HCT116 (cell line): ENCODE results near the gene TDO2. TPM values are rescaled to one million over a fixed set of nuclear protein-coding genes. Genes with fewer than 3 reads are reported as not detected.

Experiments used
- ATAC-seq: fragments of 200-7000 bp; cut with Tn5 transposase; 2 replicates; pipeline ENCODE4 v1.9.1; 2020; ENCODE audit warnings: mild to moderate bottlenecking, moderate library complexity
- BruUV-seq: library from RNA; stranded (reverse); fragments of 400-500 nt; replicated peaks from 2 replicates; lab custom pipeline; 2021; lab: Mats Ljungman, UMichigan
- CTCF ChIA-PET: fragments of 300-600 bp; sonication (Branson Sonifier 250); formaldehyde crosslinking; loops from one replicate; lab custom pipeline; 2021; ENCODE audit warnings: antibody characterized with exemption; lab: Charles Lee
- POLR2A ChIA-PET: fragments of 300-600, 350-600 bp; sonication (Branson Sonifier 250); formaldehyde crosslinking; loops from one replicate; lab custom pipeline; 2021; ENCODE audit warnings: antibody characterized with exemption; lab: Charles Lee
- RAD21 ChIA-PET, 2 experiments: fragments of 300-600 bp; sonication (Branson Sonifier 250); formaldehyde crosslinking; loops; one replicate each; lab custom pipeline; 2023; ENCODE audit warnings: low total read pairs in 2 of 2; ENCODE audit not compliant: uncharacterized antibody in 2 of 2, unreplicated experiment in 2 of 2, low non-redundant PET in 1 of 2; lab: Charles Lee
- DNase-seq: peaks from one replicate; pipeline ENCODE4 v3.0.0-alpha.2; 2010; ENCODE audit warnings: low read depth, low spot score
- H2AFZ ChIP-seq: fragments of 200-600 bp; shearing (Covaris generic), sonication (generic); 2 replicates; pipeline ENCODE4 v1.6.1; 2017; ENCODE audit warnings: low read depth, mixed run types, mixed read lengths, antibody characterized with exemption, low read length; ENCODE audit not compliant: poor library complexity, severe bottlenecking
- H3K27ac ChIP-seq: 2 replicates; pipeline ENCODE4 v1.5.1; 2012; ENCODE audit warnings: low read depth, low read length
- H3K27me3 ChIP-seq: fragments of 200-600 bp; sonication (generic); 2 replicates; pipeline ENCODE4 v1.6.1; 2016; ENCODE audit warnings: mixed run types, low read length, mixed read lengths; ENCODE audit not compliant: insufficient read depth
- H3K36me3 ChIP-seq, 2 experiments: fragments of 200-500 bp in 1 of 2; fragments of 200-600 bp in 1 of 2; sonication (Bioruptor generic) in 1 of 2; sonication (generic) in 1 of 2; 2 replicates each; pipeline versions ENCODE4 v1.5.1 to v1.6.1; 2014 to 2016; ENCODE audit warnings: low read length in 2 of 2, inconsistent platforms in 1 of 2, mixed read lengths in 1 of 2, mixed run types in 1 of 2; ENCODE audit not compliant: insufficient read depth in 2 of 2, control insufficient read depth in 1 of 2
- H3K4me1 ChIP-seq, 2 experiments: fragments of 200-600 bp in 1 of 2; sonication (generic) in 1 of 2; 2 replicates each; pipeline versions ENCODE4 v1.5.1 to v1.6.1; 2012 to 2017; ENCODE audit warnings: low read length in 2 of 2, inconsistent platforms in 1 of 2, mild to moderate bottlenecking in 1 of 2, mixed read lengths in 1 of 2, mixed run types in 1 of 2, moderate library complexity in 1 of 2; ENCODE audit not compliant: insufficient read depth in 2 of 2, control insufficient read depth in 1 of 2
- H3K4me2 ChIP-seq: fragments of 200-600 bp; sonication (generic); 2 replicates; pipeline ENCODE4 v1.6.1; 2017; ENCODE audit warnings: mixed run types, low read length, mixed read lengths
- H3K4me3 ChIP-seq, 2 experiments: fragments of 200-600 bp in 1 of 2; sonication (generic) in 1 of 2; replicated peaks in 1 of 2; 2 replicates each; pipeline ENCODE4 v1.5.1; 2011 to 2016; ENCODE audit warnings: low read length in 2 of 2, control low read depth in 1 of 2, low read depth in 1 of 2, mild to moderate bottlenecking in 1 of 2, mixed read lengths in 1 of 2, mixed run types in 1 of 2
- H3K79me2 ChIP-seq: fragments of 200-600 bp; sonication (generic); 2 replicates; pipeline ENCODE4 v1.6.1; 2017; ENCODE audit warnings: mild to moderate bottlenecking, mixed run types, low read length, moderate library complexity, mixed read lengths; ENCODE audit not compliant: insufficient read depth
- H3K9ac ChIP-seq: fragments of 200-600 bp; sonication (generic); 2 replicates; pipeline ENCODE4 v1.6.1; 2016; ENCODE audit warnings: low read length, mixed read lengths
- H3K9me2 ChIP-seq: fragments of 200-600 bp; sonication (generic), shearing (Covaris generic); 2 replicates; pipeline ENCODE4 v1.6.1; 2017; ENCODE audit warnings: mixed run types, mild to moderate bottlenecking, moderate library complexity; ENCODE audit not compliant: insufficient read depth
- H3K9me3 ChIP-seq, 2 experiments: fragments of 200-500 bp in 1 of 2; fragments of 200-600 bp in 1 of 2; sonication (Bioruptor generic) in 1 of 2; sonication (generic) in 1 of 2; 2 replicates each; pipeline ENCODE4 v1.6.1; 2014 to 2017; ENCODE audit warnings: low read length in 2 of 2, mixed read lengths in 2 of 2, inconsistent platforms in 1 of 2, low read depth in 1 of 2, mild to moderate bottlenecking in 1 of 2, mixed run types in 1 of 2, moderate library complexity in 1 of 2; ENCODE audit not compliant: control insufficient read depth in 1 of 2, insufficient read depth in 1 of 2
- H4K20me1 ChIP-seq: fragments of 200-600 bp; sonication (generic), shearing (Covaris generic); 2 replicates; pipeline ENCODE4 v1.6.1; 2017; ENCODE audit warnings: mixed run types, mild to moderate bottlenecking, moderate library complexity; ENCODE audit not compliant: insufficient read depth
- ATF3 ChIP-seq: IDR thresholded peaks from 2 replicates; pipeline ENCODE4 v1.6.1; 2012
- CBX3 ChIP-seq: IDR thresholded peaks from 2 replicates; pipeline ENCODE4 v1.6.1; 2012; ENCODE audit warnings: low read depth
- CTCF ChIP-seq, 3 experiments: fragments of 200-600 bp in 1 of 3; sonication (generic) in 1 of 3; IDR thresholded peaks in 2 of 3; conservative IDR thresholded peaks in 1 of 3; 2 replicates each; pipeline ENCODE4 v1.5.1; 2012 to 2017; ENCODE audit warnings: low read depth in 2 of 3, low read length in 2 of 3, antibody characterized with exemption in 1 of 3, borderline replicate concordance in 1 of 3, control low read depth in 1 of 3, mild to moderate bottlenecking in 1 of 3, mixed read lengths in 1 of 3, mixed run types in 1 of 3, moderate library complexity in 1 of 3; ENCODE audit not compliant: insufficient read depth in 1 of 3
- EGR1 ChIP-seq: IDR thresholded peaks from 2 replicates; pipeline ENCODE4 v1.6.1; 2012; ENCODE audit warnings: low read depth
- JUND ChIP-seq: IDR thresholded peaks from 2 replicates; pipeline ENCODE4 v1.6.1; 2012
- POLR2A ChIP-seq: IDR thresholded peaks from 2 replicates; pipeline ENCODE4 v1.7.0; 2011; ENCODE audit warnings: borderline replicate concordance; ENCODE audit not compliant: insufficient read depth, insufficient read length; ENCODE audit errors: extremely low read depth
- POLR2AphosphoS5 ChIP-seq: IDR thresholded peaks from 2 replicates; pipeline ENCODE4 v1.6.1; 2011; ENCODE audit warnings: mild to moderate bottlenecking, low read depth, low read length, moderate library complexity
- RAD21 ChIP-seq: IDR thresholded peaks from 2 replicates; pipeline ENCODE4 v1.6.1; 2012; ENCODE audit warnings: low read depth, mild to moderate bottlenecking
- REST ChIP-seq: IDR thresholded peaks from 2 replicates; pipeline ENCODE4 v1.6.1; 2012; ENCODE audit warnings: low read depth
- SP1 ChIP-seq: IDR thresholded peaks from 2 replicates; pipeline ENCODE4 v1.6.1; 2012; ENCODE audit warnings: low read depth
- SRF ChIP-seq: IDR thresholded peaks from 2 replicates; pipeline ENCODE4 v1.6.1; 2012; ENCODE audit warnings: low read depth
- TCF7L2 ChIP-seq: IDR thresholded peaks from 2 replicates; pipeline ENCODE4 v1.7.0; 2011; ENCODE audit warnings: borderline replicate concordance, inconsistent platforms; ENCODE audit not compliant: insufficient read depth, insufficient read length; ENCODE audit errors: extremely low read depth
- YY1 ChIP-seq: IDR thresholded peaks from 2 replicates; pipeline ENCODE4 v1.6.1; 2011; ENCODE audit warnings: low read length, low read depth, moderate library complexity, mild to moderate bottlenecking; ENCODE audit not compliant: insufficient replicate concordance; ENCODE audit errors: extremely low read depth
- intact Hi-C: fragments of 100-400 bp; cut with micrococcal nuclease; formaldehyde crosslinking; loops from 2 replicates; pipeline ENCODE4 v1.10.0; 2022
- total RNA-seq: library from RNA; stranded (reverse); gene quantifications from one replicate; pipeline ENCODE4 v1.2.1, GENCODE V29; 2021; ENCODE audit not compliant: unreplicated experiment

TDO2 gene
- total RNA-seq, 1 experiment from 2014 or later: 0.27 TPM

GRCh38 chr4:155889031-155889793 is 14.3 kb upstream of the TDO2 start (continued):
- TF ChIP-seq TCF7L2: no peak

- POLR2A ChIA-PET: no interaction called here
- H3K9me3 ChIP-seq: no peaks in the 10 kb centered on the region
- no peaks in the 10 kb centered on the region for H3K4me1 ChIP-seq
- H3K9ac ChIP-seq: no peak overlapping the region
- H2AFZ ChIP-seq: no peak overlapping the region
- no peak overlapping the region for H3K27ac ChIP-seq
- DNase-seq (no peak), ATAC-seq (no peak)
- no peaks in the 10 kb centered on the region for H4K20me1 ChIP-seq
- CTCF ChIA-PET: no interaction called here
- H3K36me3 ChIP-seq: no peaks in the 10 kb centered on the region
- RAD21 ChIA-PET: no interaction called here
- H3K9me2 ChIP-seq: no peaks in the 10 kb centered on the region
- H3K27me3 ChIP-seq: no peaks in the 10 kb centered on the region
- no peak overlapping the region for H3K4me3 ChIP-seq
- TF ChIP-seq JUND (no peak), EGR1 (no peak), YY1 (no peak), SP1 (no peak), POLR2A (no peak), SRF (no peak)
- H3K79me2 ChIP-seq: no peaks in the 10 kb centered on the region
- BruUV-seq: no TSS peak
- no peak overlapping the region for H3K4me2 ChIP-seq
- intact Hi-C loops: no loop called here
Observed at GRCh38 chr4:155889946-155890345, 13.6 kb upstream of the TDO2 start.

- ChIA-PET POLR2A (no interaction called here), RAD21 (no interaction called here), CTCF (no interaction called here)
- intact Hi-C loops: no loop called here
- H3K27ac ChIP-seq: no peak overlapping the region
- no peak for ATAC-seq
- H3K9ac ChIP-seq: no peak overlapping the region
- H3K4me1 ChIP-seq: no peaks in the 10 kb centered on the region
- H2AFZ ChIP-seq: no peak overlapping the region
- no peaks in the 10 kb centered on the region for H3K9me3 ChIP-seq
- DNase-seq: no peak
- H3K79me2 ChIP-seq: no peaks in the 10 kb centered on the region
- no peaks in the 10 kb centered on the region for H3K9me2 ChIP-seq
- no TSS peak for BruUV-seq
- no peaks in the 10 kb centered on the region for H4K20me1 ChIP-seq
- no peak overlapping the region for H3K4me3 ChIP-seq
- H3K36me3 ChIP-seq: no peaks in the 10 kb centered on the region
- no peaks in the 10 kb centered on the region for H3K27me3 ChIP-seq
- no peak overlapping the region for H3K4me2 ChIP-seq
- no peak for TF ChIP-seq YY1
- TF ChIP-seq REST: no peak
- TF ChIP-seq JUND: no peak
- TF ChIP-seq CTCF (IDR thresholded peaks at IDR 0.05 in 2 of 3, conservative IDR thresholded peaks at IDR 0.05 in 1 of 3; ENCODE audit: borderline replicate concordance in 1 of 3, insufficient read depth in 1 of 3, low read depth in 2 of 3, low read length in 2 of 3): no peak
- TF ChIP-seq CBX3: no peak
- no peak for TF ChIP-seq EGR1
- TF ChIP-seq ATF3: no peak
- no peak for TF ChIP-seq RAD21
- TF ChIP-seq POLR2AphosphoS5: no peak
- TF ChIP-seq SP1: no peak
Observed at GRCh38 chr4:155891058-155891457, 12.4 kb upstream of the TDO2 start.
